Nucleus accumbens (tissue), 56 donors: ENCODE results near the gene PLIN5.

Experiments
- DNase-seq, 56 donors: peaks; one replicate each; lab custom pipeline; 2025; lab: John Stamatoyannopoulos, UW

PLIN5 gene

GRCh38 chr19:4493929-4494690, 40.9 kb downstream of the PLIN5 start:
- DNase-seq, result no peak

GRCh38 chr19:4493104-4493928, 41.7 kb downstream of the PLIN5 start:
- no peak for DNase-seq

GRCh38 chr19:4492337-4493103, 42.5 kb downstream of the PLIN5 start:
- no peak for DNase-seq

DNA sequence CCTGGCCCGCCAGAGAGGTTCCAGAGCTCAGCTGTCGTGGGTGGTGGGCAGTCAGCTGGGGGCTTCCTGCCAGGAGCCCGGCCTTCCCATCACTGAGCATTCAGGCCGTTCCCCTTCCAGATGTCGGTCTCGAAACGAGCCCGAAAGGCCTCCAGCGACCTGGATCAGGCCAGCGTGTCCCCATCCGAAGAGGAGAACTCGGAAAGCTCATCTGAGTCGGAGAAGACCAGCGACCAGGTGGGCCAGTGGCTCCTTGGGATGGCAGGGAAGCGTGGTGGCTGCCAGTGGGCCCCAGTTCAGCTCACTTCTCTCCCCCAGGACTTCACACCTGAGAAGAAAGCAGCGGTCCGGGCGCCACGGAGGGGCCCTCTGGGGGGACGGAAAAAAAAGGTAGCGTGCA, 43.6 kb downstream of the PLIN5 start:
- DNase-seq, result no peak

DNA sequence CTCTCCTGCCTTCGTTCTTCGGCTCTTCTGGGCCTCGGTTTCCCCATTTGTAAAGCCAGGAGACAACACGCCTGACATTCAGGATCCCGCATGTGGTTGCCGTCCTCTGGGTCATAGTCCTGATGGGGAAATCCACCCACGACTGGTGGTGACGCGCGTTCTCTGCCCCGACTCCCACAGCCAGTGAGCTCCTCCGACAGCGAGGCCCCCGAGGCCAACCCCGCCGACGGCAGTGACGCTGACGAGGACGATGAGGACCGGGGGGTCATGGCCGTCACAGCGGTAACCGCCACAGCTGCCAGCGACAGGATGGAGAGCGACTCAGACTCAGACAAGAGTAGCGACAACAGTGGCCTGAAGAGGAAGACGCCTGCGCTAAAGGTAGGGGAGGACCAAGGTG, 46.5 kb downstream of the PLIN5 start:
- DNase-seq, result no peak

GRCh38 chr19:4487572-4487971, 47.5 kb downstream of the PLIN5 start:
- DNase-seq, result no peak

GRCh38 chr19:4483385-4483784, 51.6 kb downstream of the PLIN5 start:
- DNase-seq, result no peak

DNA sequence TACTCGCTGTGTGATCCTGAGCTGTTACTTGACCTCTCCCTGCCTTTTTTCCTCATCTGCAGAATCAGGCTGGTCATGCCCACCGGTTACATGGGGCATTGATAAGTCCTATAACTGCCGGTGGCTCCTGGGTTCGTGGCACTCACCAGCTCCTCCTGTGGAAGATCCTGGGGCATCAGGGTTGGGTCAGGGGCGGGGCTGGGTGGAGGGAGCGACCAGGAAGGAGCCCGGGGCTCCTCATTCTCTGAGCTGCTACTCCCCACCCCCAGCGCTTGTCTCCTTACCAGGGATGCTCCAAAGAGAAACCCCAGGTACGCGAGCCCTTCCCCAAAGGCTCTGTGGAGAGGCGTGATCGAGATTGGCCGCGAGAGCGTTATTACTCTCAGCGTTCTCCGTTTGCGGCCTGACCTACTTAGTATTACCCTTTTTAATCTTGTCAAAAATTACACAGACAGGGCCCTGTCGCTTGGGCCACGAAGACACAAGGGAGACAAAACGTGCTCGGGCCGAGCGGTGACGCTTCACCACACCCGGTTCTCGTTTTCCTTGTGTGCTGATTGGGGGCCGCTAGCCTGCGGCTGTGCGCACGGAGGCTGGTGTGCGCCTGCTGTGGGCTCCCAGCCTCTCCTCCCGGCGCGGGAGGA, 52.2 kb downstream of the PLIN5 start:
- DNase-seq, result no peak

DNA sequence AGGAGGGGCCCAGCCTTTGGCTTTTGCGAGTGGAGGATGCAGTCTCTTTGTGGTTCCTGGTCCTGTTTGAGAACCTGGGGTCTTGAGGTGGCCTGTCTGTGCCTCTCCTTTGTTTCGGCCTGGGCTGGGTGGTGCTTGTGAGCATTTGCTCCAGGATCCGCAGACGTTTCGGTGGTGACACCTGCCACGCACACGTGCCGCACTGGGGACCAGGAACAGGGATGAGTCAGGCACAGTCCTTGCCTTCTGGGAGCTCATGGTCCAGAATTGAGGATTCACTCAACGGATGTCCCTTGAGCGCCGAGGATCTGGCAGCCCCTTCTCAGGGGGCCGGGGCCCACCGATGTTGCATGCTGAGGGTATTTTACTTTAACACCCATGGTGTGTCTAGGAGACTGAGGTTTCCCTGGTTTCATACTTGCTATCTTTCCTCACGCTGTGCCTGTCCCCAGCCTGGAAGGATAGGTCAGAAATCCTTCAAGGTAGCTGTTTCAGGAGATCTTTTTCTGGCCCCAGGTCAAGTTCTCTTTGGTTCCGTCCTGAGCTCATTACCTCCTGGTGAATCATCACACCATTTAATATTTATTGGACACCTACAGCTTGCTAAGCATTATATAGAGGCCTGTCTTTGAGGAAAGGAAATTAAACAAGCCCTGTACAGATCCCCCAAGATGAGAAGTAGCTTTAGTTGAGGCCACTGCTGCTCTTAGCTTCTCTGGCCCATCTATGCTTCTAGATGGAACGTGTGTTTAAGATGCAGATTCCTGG, 57.8 kb downstream of the PLIN5 start:
- no peak for DNase-seq

GRCh38 chr19:4474514-4475022, 60.5 kb downstream of the PLIN5 start:
- DNase-seq, result peak in 51 of 56 donors; percentile 9 to 86 (median 47)

GRCh38 chr19:4473763-4474513, 61.1 kb downstream of the PLIN5 start:
- no peak for DNase-seq

DNA sequence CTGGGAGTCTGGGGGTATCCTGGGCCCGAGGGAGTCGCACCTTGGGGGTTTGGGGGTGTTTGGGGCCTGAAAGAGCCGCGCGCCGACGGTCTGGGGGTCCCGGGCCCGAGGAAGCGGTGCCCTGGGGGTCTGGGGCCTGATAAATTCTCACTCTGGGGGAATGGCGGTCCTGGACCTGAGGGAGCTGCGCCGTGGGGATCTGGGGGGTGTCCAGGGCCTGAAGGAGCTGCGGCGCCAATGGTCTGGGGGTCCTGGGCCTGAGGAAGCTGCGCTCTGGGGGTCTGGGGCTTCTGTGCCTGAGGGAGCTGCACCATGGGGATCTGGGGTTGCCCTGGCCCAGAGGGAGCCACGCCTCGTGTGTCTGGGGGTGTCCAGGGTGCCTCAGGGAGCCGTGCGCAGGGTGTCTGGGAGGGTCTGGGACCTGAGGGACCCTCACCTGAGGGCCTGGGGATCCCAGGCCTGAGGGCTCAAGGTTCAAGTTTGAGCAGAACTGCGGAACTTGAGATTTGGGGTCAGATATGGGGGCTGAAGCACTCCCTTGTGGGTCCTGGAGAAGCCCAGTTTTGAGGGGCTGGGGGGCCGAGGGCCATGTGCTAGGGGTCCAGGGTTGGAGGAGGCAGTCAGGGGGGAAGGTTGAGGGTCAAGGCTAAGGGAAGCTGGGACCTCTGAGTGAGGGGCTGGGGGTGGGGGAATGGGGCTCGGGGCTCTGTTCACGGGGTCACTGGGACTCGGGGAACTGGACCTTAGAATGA, 61.8 kb downstream of the PLIN5 start:
- no peak for DNase-seq
